ENCODE measurements around the gene E2F2.

DNA sequence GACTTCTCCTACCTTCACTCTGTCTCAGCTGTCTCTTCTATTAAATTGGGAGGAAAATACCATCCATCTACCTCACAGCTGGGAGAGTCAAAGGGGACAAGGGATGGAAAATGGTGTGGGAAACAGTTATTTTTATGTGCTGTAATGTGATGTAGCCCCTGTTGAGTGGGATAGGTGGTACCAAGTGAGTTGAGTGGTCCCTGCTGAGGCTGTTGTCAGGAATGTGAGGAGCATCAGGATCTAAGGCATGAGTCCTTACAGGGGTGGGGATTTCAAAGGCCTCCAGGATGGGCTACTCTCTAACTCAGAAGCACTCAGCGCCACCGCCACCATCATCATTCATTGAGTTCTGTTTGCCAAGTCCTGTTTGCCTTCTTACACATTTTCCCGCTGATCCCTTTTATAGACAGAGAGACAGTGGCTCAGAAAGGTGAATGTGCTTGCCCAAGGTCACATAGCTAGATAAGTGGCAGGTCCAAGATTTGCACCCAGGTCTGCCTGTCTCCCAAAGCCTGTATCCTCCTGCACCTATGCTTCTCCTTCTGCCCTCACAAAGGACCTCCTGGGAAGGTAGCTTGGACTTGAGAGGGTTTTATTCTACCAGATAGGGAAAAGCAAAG is 32.8 kb upstream of the E2F2 start:
- TF ChIP-seq, protein P1, sequence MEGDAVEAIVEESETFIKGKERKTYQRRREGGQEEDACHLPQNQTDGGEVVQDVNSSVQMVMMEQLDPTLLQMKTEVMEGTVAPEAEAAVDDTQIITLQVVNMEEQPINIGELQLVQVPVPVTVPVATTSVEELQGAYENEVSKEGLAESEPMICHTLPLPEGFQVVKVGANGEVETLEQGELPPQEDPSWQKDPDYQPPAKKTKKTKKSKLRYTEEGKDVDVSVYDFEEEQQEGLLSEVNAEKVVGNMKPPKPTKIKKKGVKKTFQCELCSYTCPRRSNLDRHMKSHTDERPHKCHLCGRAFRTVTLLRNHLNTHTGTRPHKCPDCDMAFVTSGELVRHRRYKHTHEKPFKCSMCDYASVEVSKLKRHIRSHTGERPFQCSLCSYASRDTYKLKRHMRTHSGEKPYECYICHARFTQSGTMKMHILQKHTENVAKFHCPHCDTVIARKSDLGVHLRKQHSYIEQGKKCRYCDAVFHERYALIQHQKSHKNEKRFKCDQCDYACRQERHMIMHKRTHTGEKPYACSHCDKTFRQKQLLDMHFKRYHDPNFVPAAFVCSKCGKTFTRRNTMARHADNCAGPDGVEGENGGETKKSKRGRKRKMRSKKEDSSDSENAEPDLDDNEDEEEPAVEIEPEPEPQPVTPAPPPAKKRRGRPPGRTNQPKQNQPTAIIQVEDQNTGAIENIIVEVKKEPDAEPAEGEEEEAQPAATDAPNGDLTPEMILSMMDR (conservative IDR thresholded peaks at IDR 0.05; ENCODE audit: low read depth, low read length) = no peak
- TF ChIP-seq EZH2 (IDR thresholded peaks at IDR 0.05; ENCODE audit: borderline replicate concordance, low read depth, low read length, poor library complexity, severe bottlenecking) = no peak

Data from A673 (cell line).